SK-N-SH (cell line): Measurements from ENCODE around the gene ACTC1. TPM values are rescaled to one million over a fixed set of nuclear protein-coding genes. Genes with fewer than 3 reads are reported as not detected.

Experiments
- CTCF ChIA-PET: fragments of 300-600, 350-600 bp; formaldehyde crosslinking; extraction: SDS; loops from one replicate; lab custom pipeline; 2021; lab: Yijun Ruan, JAX
- POLR2A ChIA-PET: fragments of 350-600 bp; sonication (Branson Sonifier 250); formaldehyde crosslinking; extraction: SDS; loops from one replicate; lab custom pipeline; 2020; ENCODE audit warnings: antibody characterized with exemption, inconsistent platforms; lab: Yijun Ruan, JAX
- DNase-seq: peaks from one replicate; pipeline ENCODE4 v3.0.0; 2012
- H2AFZ ChIP-seq: fragments of 200-600 bp; sonication (generic); 2 replicates; pipeline ENCODE4 v1.8.1; 2016; ENCODE audit warnings: antibody characterized with exemption, mild to moderate bottlenecking, low read depth
- H3F3A ChIP-seq: fragments of 200-600 bp; sonication (generic); replicated peaks from 2 replicates; pipeline ENCODE3; 2016; ENCODE audit warnings: antibody characterized with exemption, mild to moderate bottlenecking; ENCODE audit not compliant: insufficient read depth
- H3K27ac ChIP-seq, 2 experiments: fragments of 200-500 bp in 1 of 2; fragments of 200-600 bp in 1 of 2; sonication (Bioruptor generic) in 1 of 2; sonication (generic), shearing (Covaris generic) in 1 of 2; 2 replicates each; pipeline versions ENCODE4 v1.5.1 to v1.6.1; 2014 to 2016; ENCODE audit warnings: low read depth in 2 of 2, inconsistent platforms in 1 of 2, low read length in 1 of 2, mild to moderate bottlenecking in 1 of 2, mixed read lengths in 1 of 2
- H3K27me3 ChIP-seq: fragments of 200-600 bp; sonication (generic), shearing (Covaris generic); 2 replicates; pipeline ENCODE4 v1.6.1; 2016; ENCODE audit warnings: mixed run types; ENCODE audit not compliant: insufficient read depth
- H3K36me3 ChIP-seq, 2 experiments: fragments of 200-500 bp in 1 of 2; fragments of 200-600 bp in 1 of 2; sonication (Bioruptor generic) in 1 of 2; sonication (generic) in 1 of 2; replicated peaks in 1 of 2; 2 replicates each; pipeline versions ENCODE3 to v1.5.1; 2014 to 2016; ENCODE audit warnings: low read length in 1 of 2, mild to moderate bottlenecking in 1 of 2; ENCODE audit not compliant: insufficient read depth in 2 of 2, control insufficient read depth in 1 of 2
- H3K4me1 ChIP-seq, 2 experiments: fragments of 200-500 bp in 1 of 2; fragments of 200-600 bp in 1 of 2; sonication (Bioruptor generic) in 1 of 2; sonication (generic), shearing (Covaris generic) in 1 of 2; 2 replicates each; pipeline versions ENCODE4 v1.5.1 to v1.6.1; 2014 to 2016; ENCODE audit warnings: low read depth in 1 of 2, low read length in 1 of 2, mixed run types in 1 of 2; ENCODE audit not compliant: insufficient read depth in 2 of 2, control insufficient read depth in 1 of 2
- H3K4me2 ChIP-seq: fragments of 200-600 bp; sonication (generic), shearing (Covaris generic); 2 replicates; pipeline ENCODE4 v1.6.1; 2017; ENCODE audit warnings: mixed run types
- H3K4me3 ChIP-seq, 2 experiments: fragments of 200-500 bp in 1 of 2; fragments of 200-600 bp in 1 of 2; sonication (Bioruptor generic) in 1 of 2; sonication (generic), shearing (Covaris generic) in 1 of 2; 2 replicates each; pipeline versions ENCODE4 v1.5.1 to v1.8.1; 2014 to 2016; ENCODE audit warnings: low read depth in 2 of 2, inconsistent platforms in 1 of 2, low read length in 1 of 2, mild to moderate bottlenecking in 1 of 2, mixed read lengths in 1 of 2, moderate library complexity in 1 of 2
- H3K79me2 ChIP-seq: fragments of 200-600 bp; sonication (generic); 2 replicates; pipeline ENCODE4 v1.8.1; 2017; ENCODE audit warnings: mild to moderate bottlenecking; ENCODE audit not compliant: insufficient read depth
- H3K9ac ChIP-seq: fragments of 200-600 bp; sonication (generic); 2 replicates; pipeline ENCODE4 v1.6.1; 2017; ENCODE audit warnings: mixed run types
- H3K9me2 ChIP-seq: fragments of 200-600 bp; sonication (generic); 2 replicates; pipeline ENCODE4 v1.6.1; 2017; ENCODE audit warnings: mixed run types
- H3K9me3 ChIP-seq: fragments of 200-600 bp; sonication (generic); 2 replicates; pipeline ENCODE4 v1.6.1; 2017; ENCODE audit warnings: mixed run types, mild to moderate bottlenecking, moderate library complexity
- H4K20me1 ChIP-seq: fragments of 200-600 bp; sonication (generic); 2 replicates; pipeline ENCODE4 v1.6.1; 2017; ENCODE audit warnings: mild to moderate bottlenecking, mixed run types; ENCODE audit not compliant: insufficient read depth
- CHD2 ChIP-seq: fragments of 150-350 bp; IDR thresholded peaks from 2 replicates; pipeline ENCODE4 v1.6.1; 2018; ENCODE audit warnings: low read length; ENCODE audit not compliant: partially characterized antibody
- ELF1 ChIP-seq: IDR thresholded peaks from 2 replicates; pipeline ENCODE4 v1.4.0; 2012
- EP300 ChIP-seq, 2 experiments: IDR thresholded peaks; 2 replicates each; pipeline versions ENCODE4 v1.4.0 to v1.6.1; 2012; ENCODE audit warnings: borderline replicate concordance in 1 of 2, low read depth in 1 of 2, low read length in 1 of 2
- FOXJ3 ChIP-seq: sonication (generic); formaldehyde crosslinking; IDR thresholded peaks from 2 replicates; pipeline ENCODE4 v1.5.1; 2020; ENCODE audit warnings: mild to moderate bottlenecking, missing genetic modification reagents
- GATA2 ChIP-seq: sonication (generic); formaldehyde crosslinking; IDR thresholded peaks from 2 replicates; pipeline ENCODE4 v1.5.0; 2020; ENCODE audit warnings: mild to moderate bottlenecking, missing genetic modification reagents
- MXI1 ChIP-seq: IDR thresholded peaks from 2 replicates; pipeline ENCODE4 v1.6.1; 2012; ENCODE audit warnings: mild to moderate bottlenecking, low read depth, low read length, improper control_type of control experiment
- NFIC ChIP-seq: IDR thresholded peaks from 2 replicates; pipeline ENCODE4 v1.4.0; 2012; ENCODE audit warnings: borderline replicate concordance
- RAD21 ChIP-seq: IDR thresholded peaks from 2 replicates; pipeline ENCODE4 v1.6.1; 2012; ENCODE audit warnings: mild to moderate bottlenecking, low read length
- REST ChIP-seq: IDR thresholded peaks from 2 replicates; pipeline ENCODE4 v1.6.1; 2012; ENCODE audit warnings: mild to moderate bottlenecking, low read depth, low read length, moderate library complexity
- RXRA ChIP-seq: IDR thresholded peaks from 2 replicates; pipeline ENCODE4 v1.4.0; 2012; ENCODE audit warnings: low read depth, mild to moderate bottlenecking, borderline replicate concordance
- SIN3A ChIP-seq: IDR thresholded peaks from 2 replicates; pipeline ENCODE4 v1.6.1; 2012; ENCODE audit warnings: low read depth, mild to moderate bottlenecking, low read length, moderate library complexity, borderline replicate concordance
- SMC3 ChIP-seq: IDR thresholded peaks from 2 replicates; pipeline ENCODE4 v1.6.1; 2012; ENCODE audit warnings: low read depth, low read length, improper control_type of control experiment
- ZBTB33 ChIP-seq: IDR thresholded peaks from 2 replicates; pipeline ENCODE4 v1.4.0; 2012; ENCODE audit warnings: low read depth, borderline replicate concordance
- WGBS: methylation state at CpG from one replicate; pipeline ENCODE4 v1.1.6; 2017; ENCODE audit warnings: low lambda C conversion rate; 5-methylcytosine and 5-hydroxymethylcytosine counted together
- polyA plus RNA-seq, 3 experiments: library from polyadenylated mRNA; depleted of rRNA; stranded (reverse); fragments of >200 nt; gene quantifications; 2 replicates each; pipeline ENCODE4 v1.2.3, GENCODE V29; 2012
- TF ChIP-seq, protein P1 (sequence below): fragments of 200-600 bp; sonication (generic); IDR thresholded peaks from 2 replicates; pipeline ENCODE4 v1.6.1; 2017; ENCODE audit warnings: antibody characterized with exemption, mild to moderate bottlenecking, moderate library complexity
- TF ChIP-seq, protein P2 (sequence below): fragments of 150-350 bp; IDR thresholded peaks from 2 replicates; pipeline ENCODE4 v1.6.1; 2017; ENCODE audit warnings: antibody characterized with exemption, low read length, low read depth, borderline replicate concordance

Gene ACTC1
- polyA plus RNA-seq, 1 of the 3 experiments (the other 2 are of a cell fraction) = not detected

GRCh38 chr15:34776606-34777105, 18.7 kb downstream of the ACTC1 start (continued):
- TF ChIP-seq MXI1 = no peak
- TF ChIP-seq, protein P1, sequence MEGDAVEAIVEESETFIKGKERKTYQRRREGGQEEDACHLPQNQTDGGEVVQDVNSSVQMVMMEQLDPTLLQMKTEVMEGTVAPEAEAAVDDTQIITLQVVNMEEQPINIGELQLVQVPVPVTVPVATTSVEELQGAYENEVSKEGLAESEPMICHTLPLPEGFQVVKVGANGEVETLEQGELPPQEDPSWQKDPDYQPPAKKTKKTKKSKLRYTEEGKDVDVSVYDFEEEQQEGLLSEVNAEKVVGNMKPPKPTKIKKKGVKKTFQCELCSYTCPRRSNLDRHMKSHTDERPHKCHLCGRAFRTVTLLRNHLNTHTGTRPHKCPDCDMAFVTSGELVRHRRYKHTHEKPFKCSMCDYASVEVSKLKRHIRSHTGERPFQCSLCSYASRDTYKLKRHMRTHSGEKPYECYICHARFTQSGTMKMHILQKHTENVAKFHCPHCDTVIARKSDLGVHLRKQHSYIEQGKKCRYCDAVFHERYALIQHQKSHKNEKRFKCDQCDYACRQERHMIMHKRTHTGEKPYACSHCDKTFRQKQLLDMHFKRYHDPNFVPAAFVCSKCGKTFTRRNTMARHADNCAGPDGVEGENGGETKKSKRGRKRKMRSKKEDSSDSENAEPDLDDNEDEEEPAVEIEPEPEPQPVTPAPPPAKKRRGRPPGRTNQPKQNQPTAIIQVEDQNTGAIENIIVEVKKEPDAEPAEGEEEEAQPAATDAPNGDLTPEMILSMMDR = no peak
- no peak for TF ChIP-seq ELF1
- TF ChIP-seq, all 33 proteins: peak for 0

GRCh38 chr15:34773917-34774316, 21.4 kb downstream of the ACTC1 start:
- 35% methylated on average over 2 of the region's 2 CpGs for WGBS
- Histone ChIP-seq H3K36me3 (no peaks in the 10 kb centered on the region), H3K27ac (no peak overlapping the region), H2AFZ (no peak overlapping the region)
- POLR2A ChIA-PET = no interaction called here
- TF ChIP-seq ZBTB33 (no peak), FOXJ3 (CRISPR knock-in tag) (no peak)
- TF ChIP-seq, all 33 proteins: peak for 0
- CTCF ChIA-PET = interaction anchor here (0.7 kb wide), 1 partner anchor 14 kb away, joined by 3 read pairs; no protein-coding TSS in a partner anchor
- Histone ChIP-seq H3K4me1 (no peaks in the 10 kb centered on the region; a peak in 2 of 4 replicates), H3K79me2 (no peaks in the 10 kb centered on the region), H3K9me3 (no peaks in the 10 kb centered on the region), H3K9ac (no peak overlapping the region), H3K9me2 (no peaks in the 10 kb centered on the region), H3K4me3 (no peak overlapping the region), H4K20me1 (no peaks in the 10 kb centered on the region), H3K27me3 (no peaks in the 10 kb centered on the region), H3F3A (no peaks in the 10 kb centered on the region), H3K4me2 (no peak overlapping the region)
- no peak for DNase-seq

DNA sequence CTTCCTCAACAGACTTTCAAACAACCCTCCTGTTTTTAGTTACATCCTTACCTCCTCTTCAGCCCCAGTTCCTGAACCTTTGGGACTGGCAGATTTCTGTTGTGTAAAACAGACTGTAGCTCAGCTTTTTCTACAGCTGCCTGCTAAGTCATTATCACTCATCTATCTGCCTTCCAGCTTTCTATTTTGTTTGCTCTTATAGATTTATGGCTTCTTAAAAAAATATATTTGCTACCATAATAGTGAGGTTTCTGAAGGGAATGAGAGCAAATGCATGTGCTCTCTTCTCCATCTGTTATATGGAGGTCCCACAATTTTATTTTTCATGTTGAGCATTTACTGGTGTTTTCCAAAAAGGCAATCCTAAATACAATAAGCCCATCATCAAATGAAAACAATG, 22.3 kb downstream of the ACTC1 start:
- H3K4me1 ChIP-seq = no peaks in the 10 kb centered on the region; a peak in 2 of 4 replicates
- no peak for TF ChIP-seq FOXJ3 (CRISPR knock-in tag)
- TF ChIP-seq NFIC = no peak
- no peak for TF ChIP-seq MXI1
- TF ChIP-seq GATA2 = no peak
- TF ChIP-seq REST = no peak
- TF ChIP-seq EP300 (IDR thresholded peaks at IDR 0.05; ENCODE audit: borderline replicate concordance in 1 of 2, low read depth in 1 of 2, low read length in 1 of 2) = no peak
- TF ChIP-seq SIN3A = no peak
- no peak for TF ChIP-seq RXRA
- TF ChIP-seq, protein P2, sequence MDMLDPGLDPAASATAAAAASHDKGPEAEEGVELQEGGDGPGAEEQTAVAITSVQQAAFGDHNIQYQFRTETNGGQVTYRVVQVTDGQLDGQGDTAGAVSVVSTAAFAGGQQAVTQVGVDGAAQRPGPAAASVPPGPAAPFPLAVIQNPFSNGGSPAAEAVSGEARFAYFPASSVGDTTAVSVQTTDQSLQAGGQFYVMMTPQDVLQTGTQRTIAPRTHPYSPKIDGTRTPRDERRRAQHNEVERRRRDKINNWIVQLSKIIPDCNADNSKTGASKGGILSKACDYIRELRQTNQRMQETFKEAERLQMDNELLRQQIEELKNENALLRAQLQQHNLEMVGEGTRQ = no peak
- TF ChIP-seq CHD2 = no peak
- TF ChIP-seq SMC3 = no peak
- no peak for TF ChIP-seq RAD21
- no peaks in the 10 kb centered on the region for H3K79me2 ChIP-seq
- ChIA-PET CTCF (interaction anchor here (0.7 kb wide), 1 partner anchor 15 kb away, joined by 3 read pairs; no protein-coding TSS in a partner anchor), POLR2A (no interaction called here)
- no peaks in the 10 kb centered on the region for H3K36me3 ChIP-seq
- H4K20me1 ChIP-seq = no peaks in the 10 kb centered on the region
- no peak for DNase-seq
- no peak overlapping the region for H3K4me2 ChIP-seq
- no peaks in the 10 kb centered on the region for H3K9me3 ChIP-seq
- H3F3A ChIP-seq = no peaks in the 10 kb centered on the region
- no peak overlapping the region for H3K4me3 ChIP-seq
- H2AFZ ChIP-seq = no peak overlapping the region
- H3K27ac ChIP-seq = no peak overlapping the region
- H3K27me3 ChIP-seq = no peaks in the 10 kb centered on the region
- H3K9ac ChIP-seq = no peak overlapping the region
- H3K9me2 ChIP-seq = no peaks in the 10 kb centered on the region
